CD14-positive monocyte (primary cell): ENCODE data around the gene MTSS2. TPM values are rescaled to one million over a fixed set of nuclear protein-coding genes. Genes with fewer than 3 reads are reported as not detected.

Experiments used
- DNase-seq, 3 donors: peaks; one replicate each; pipeline ENCODE4 v3.0.0-alpha.2; 2011 to 2022
- H2AFZ ChIP-seq: 2 replicates; pipeline ENCODE4 v1.6.0; 2012; ENCODE audit warnings: mild to moderate bottlenecking, low read depth, low read length, inconsistent platforms; ENCODE audit not compliant: insufficient read depth, poor library complexity, severe bottlenecking
- H3K27ac ChIP-seq, 2 donors: 1 replicate in 1 of 2; 2 replicates in 1 of 2; pipeline ENCODE4 v1.5.1; 2012 to 2013; ENCODE audit warnings: low read length in 2 of 2, control low read depth in 1 of 2, inconsistent platforms in 1 of 2, low read depth in 1 of 2, mild to moderate bottlenecking in 1 of 2
- H3K27me3 ChIP-seq, 2 donors: one replicate each; pipeline versions ENCODE4 v1.6.0 to v1.6.1; 2011 to 2013; ENCODE audit warnings: low read length in 2 of 2; ENCODE audit not compliant: control insufficient read depth in 2 of 2, insufficient read depth in 2 of 2
- H3K36me3 ChIP-seq, 2 donors: replicated peaks in 1 of 2; 1 replicate in 1 of 2; 2 replicates in 1 of 2; pipeline versions ENCODE4 v1.5.1 to v1.6.1; 2012 to 2013; ENCODE audit warnings: low read length in 2 of 2, control low read depth in 1 of 2, inconsistent platforms in 1 of 2, mild to moderate bottlenecking in 1 of 2; ENCODE audit not compliant: insufficient read depth in 2 of 2, control insufficient read depth in 1 of 2
- H3K4me1 ChIP-seq, 2 donors: 1 replicate in 1 of 2; 2 replicates in 1 of 2; pipeline versions ENCODE4 v1.5.1 to v1.6.1; 2012 to 2013; ENCODE audit warnings: low read length in 2 of 2, control low read depth in 1 of 2, inconsistent platforms in 1 of 2, mild to moderate bottlenecking in 1 of 2, moderate library complexity in 1 of 2; ENCODE audit not compliant: insufficient read depth in 2 of 2, control insufficient read depth in 1 of 2
- H3K4me2 ChIP-seq: replicated peaks from 2 replicates; pipeline ENCODE3; 2012; ENCODE audit warnings: low read length, moderate library complexity, mild to moderate bottlenecking; ENCODE audit not compliant: poor library complexity, severe bottlenecking; ENCODE audit errors: extremely low read depth
- H3K4me3 ChIP-seq, 3 experiments: fragments of 200-600 bp in 1 of 3; sonication (generic) in 1 of 3; replicated peaks in 1 of 3; 1 replicate in 2 of 3; 2 replicates in 1 of 3; pipeline ENCODE4 v1.5.1; 2011 to 2013; ENCODE audit warnings: low read length in 3 of 3, mild to moderate bottlenecking in 3 of 3, control low read depth in 2 of 3, low read depth in 2 of 3, inconsistent platforms in 1 of 3, moderate library complexity in 1 of 3
- H3K79me2 ChIP-seq: 2 replicates; pipeline ENCODE4 v1.6.0; 2012; ENCODE audit warnings: mild to moderate bottlenecking, control low read depth, inconsistent platforms, low read length, moderate library complexity; ENCODE audit not compliant: insufficient read depth
- H3K9ac ChIP-seq: 2 replicates; pipeline ENCODE4 v1.6.0; 2017; ENCODE audit warnings: low read length, mild to moderate bottlenecking; ENCODE audit not compliant: insufficient read depth, poor library complexity, severe bottlenecking
- H3K9me3 ChIP-seq, 2 donors: replicated peaks in 1 of 2; 1 replicate in 1 of 2; 2 replicates in 1 of 2; pipeline versions ENCODE4 v1.5.1 to v1.6.1; 2012 to 2013; ENCODE audit warnings: low read length in 2 of 2, control low read depth in 1 of 2; ENCODE audit not compliant: control insufficient read depth in 1 of 2, insufficient read depth in 1 of 2
- H4K20me1 ChIP-seq: 2 replicates; pipeline ENCODE4 v1.6.0; 2012; ENCODE audit warnings: mild to moderate bottlenecking, low read length, control low read depth, moderate library complexity; ENCODE audit not compliant: insufficient read depth
- H3K27ac Mint-ChIP-seq, 7 donors: one replicate each; pipeline ENCODE4 v1.8.0; 2020; ENCODE audit warnings: mild to moderate bottlenecking in 7 of 7, mixed read lengths in 7 of 7, moderate library complexity in 6 of 7, inconsistent platforms in 2 of 7
- H3K27me3 Mint-ChIP-seq, 3 donors: one replicate each; pipeline ENCODE4 v1.8.0; 2021 to 2022; ENCODE audit warnings: low read depth in 3 of 3, mild to moderate bottlenecking in 3 of 3, mixed read lengths in 3 of 3, moderate library complexity in 3 of 3, inconsistent platforms in 1 of 3
- H3K36me3 Mint-ChIP-seq, 2 donors: one replicate each; pipeline ENCODE4 v1.8.0; 2020; ENCODE audit warnings: mixed read lengths in 2 of 2, inconsistent platforms in 1 of 2, mild to moderate bottlenecking in 1 of 2
- H3K4me1 Mint-ChIP-seq: one replicate; pipeline ENCODE4 v1.8.0; 2020; ENCODE audit warnings: mild to moderate bottlenecking, mixed read lengths
- H3K4me3 Mint-ChIP-seq, 2 donors: one replicate each; pipeline ENCODE4 v1.8.0; 2020; ENCODE audit warnings: mild to moderate bottlenecking in 2 of 2, mixed read lengths in 2 of 2, moderate library complexity in 1 of 2
- H3K9me3 Mint-ChIP-seq, 7 donors: one replicate each; pipeline ENCODE4 v1.8.0; 2020 to 2022; ENCODE audit warnings: mixed read lengths in 7 of 7, mild to moderate bottlenecking in 6 of 7, moderate library complexity in 6 of 7, inconsistent platforms in 2 of 7
- WGBS: methylation state at CpG from one replicate; pipeline ENCODE4 v1.1.5; 2013; ENCODE audit warnings: missing lambda C conversion rate; ENCODE audit not compliant: insufficient coverage; 5-methylcytosine and 5-hydroxymethylcytosine counted together
- intact Hi-C, 2 donors: fragments of 100-400 bp; cut with micrococcal nuclease; formaldehyde crosslinking; loops; one replicate each; pipeline versions ENCODE4 v1.15.0 to v1.15.1; 2023
- polyA plus RNA-seq, 3 donors: library from polyadenylated mRNA; depleted of rRNA in 1 of 3; unstranded in 2 of 3; stranded (reverse) in 1 of 3; fragments of 300-500 nt in 2 of 3; fragments of >200 nt in 1 of 3; fragmentation: Illumina TruSeq in 2 of 3; gene quantifications; 1 replicate in 2 of 3; 2 replicates in 1 of 3; pipeline ENCODE4 v1.2.3, GENCODE V29; 2012 to 2021
- TF ChIP-seq, protein P1 (sequence below): fragments of 200-600 bp; IDR thresholded peaks from one replicate; pipeline ENCODE4 v1.8.0; 2022; ENCODE audit warnings: antibody characterized with exemption, mild to moderate bottlenecking

Gene MTSS2
- polyA plus RNA-seq, 3 donors: 1.5 TPM; not detected in 2

GRCh38 chr16:70683146-70683944 lies 2.5 kb downstream of the MTSS2 start:
- intact Hi-C loops: no loop called here
- H3K27me3 ChIP-seq: peaks cover 4 to 21% of the 10 kb centered on the region in 2 donors
- H3K79me2 ChIP-seq: no peaks in the 10 kb centered on the region
- no peak overlapping the region for H3K9ac ChIP-seq
- Mint-ChIP-seq H3K9me3 (peaks cover 0 to 3% (median 2%) of the 10 kb centered on the region in 7 donors), H3K36me3 (peaks cover 5 to 15% of the 10 kb centered on the region in 2 donors), H3K4me1 (peaks cover 8% of the 10 kb centered on the region), H3K27ac (no peak overlapping the region), H3K4me3 (no peak overlapping the region), H3K27me3 (peaks cover 15 to 35% (median 19%) of the 10 kb centered on the region in 3 donors)
- H3K4me3 ChIP-seq: no peak overlapping the region
- no peak overlapping the region for H3K27ac ChIP-seq
- 98% methylated on average over 12 of the region's 13 CpGs for WGBS
- TF ChIP-seq, protein P1, sequence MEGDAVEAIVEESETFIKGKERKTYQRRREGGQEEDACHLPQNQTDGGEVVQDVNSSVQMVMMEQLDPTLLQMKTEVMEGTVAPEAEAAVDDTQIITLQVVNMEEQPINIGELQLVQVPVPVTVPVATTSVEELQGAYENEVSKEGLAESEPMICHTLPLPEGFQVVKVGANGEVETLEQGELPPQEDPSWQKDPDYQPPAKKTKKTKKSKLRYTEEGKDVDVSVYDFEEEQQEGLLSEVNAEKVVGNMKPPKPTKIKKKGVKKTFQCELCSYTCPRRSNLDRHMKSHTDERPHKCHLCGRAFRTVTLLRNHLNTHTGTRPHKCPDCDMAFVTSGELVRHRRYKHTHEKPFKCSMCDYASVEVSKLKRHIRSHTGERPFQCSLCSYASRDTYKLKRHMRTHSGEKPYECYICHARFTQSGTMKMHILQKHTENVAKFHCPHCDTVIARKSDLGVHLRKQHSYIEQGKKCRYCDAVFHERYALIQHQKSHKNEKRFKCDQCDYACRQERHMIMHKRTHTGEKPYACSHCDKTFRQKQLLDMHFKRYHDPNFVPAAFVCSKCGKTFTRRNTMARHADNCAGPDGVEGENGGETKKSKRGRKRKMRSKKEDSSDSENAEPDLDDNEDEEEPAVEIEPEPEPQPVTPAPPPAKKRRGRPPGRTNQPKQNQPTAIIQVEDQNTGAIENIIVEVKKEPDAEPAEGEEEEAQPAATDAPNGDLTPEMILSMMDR: no peak
- H3K36me3 ChIP-seq: peaks cover 0 to 8% of the 10 kb centered on the region in 2 donors
- DNase-seq: no peak
- H4K20me1 ChIP-seq: peaks cover 10% of the 10 kb centered on the region
- H3K9me3 ChIP-seq: no peaks in the 10 kb centered on the region
- H3K4me2 ChIP-seq: no peak overlapping the region
- peaks cover 4 to 10% of the 10 kb centered on the region in 2 donors for H3K4me1 ChIP-seq
- no peak overlapping the region for H2AFZ ChIP-seq

GRCh38 chr16:70682239-70683145 lies 3.4 kb downstream of the MTSS2 start:
- no peak overlapping the region for H3K4me2 ChIP-seq
- H3K4me1 ChIP-seq: peaks cover 4 to 10% of the 10 kb centered on the region in 2 donors
- H3K36me3 ChIP-seq: peaks cover 0 to 1% of the 10 kb centered on the region in 2 donors
- no peak overlapping the region for H3K9ac ChIP-seq
- WGBS: 90% methylated on average over 8 of the region's 14 CpGs
- no peak overlapping the region for H3K4me3 ChIP-seq
- peaks cover 4 to 21% of the 10 kb centered on the region in 2 donors for H3K27me3 ChIP-seq
- H3K4me3 Mint-ChIP-seq: no peak overlapping the region
- H3K27ac Mint-ChIP-seq: no peak overlapping the region
- intact Hi-C loops: no loop called here
- peaks cover 10% of the 10 kb centered on the region for H4K20me1 ChIP-seq
- TF ChIP-seq, protein P1: no peak
- no peak overlapping the region for H3K27ac ChIP-seq
- peaks cover 5 to 10% of the 10 kb centered on the region in 2 donors for H3K36me3 Mint-ChIP-seq
- H2AFZ ChIP-seq: no peak overlapping the region
- peaks cover 15 to 35% (median 19%) of the 10 kb centered on the region in 3 donors for H3K27me3 Mint-ChIP-seq
- DNase-seq: no peak
- no peaks in the 10 kb centered on the region for H3K79me2 ChIP-seq
- peaks cover 0 to 3% (median 1%) of the 10 kb centered on the region in 7 donors for H3K9me3 Mint-ChIP-seq
- H3K4me1 Mint-ChIP-seq: peaks cover 8% of the 10 kb centered on the region
- no peaks in the 10 kb centered on the region for H3K9me3 ChIP-seq
